PC-3 (cell line): ENCODE data around the gene EHMT1. TPM values are rescaled to one million over a fixed set of nuclear protein-coding genes. Genes with fewer than 3 reads are reported as not detected.

ENCODE experiments used
- ATAC-seq: fragments of 200-7000 bp; cut with Tn5 transposase; 2 replicates; pipeline ENCODE4 v1.9.1; 2020; ENCODE audit warnings: mild to moderate bottlenecking, moderate library complexity
- BruUV-seq: library from RNA; stranded (reverse); fragments of 400-500 nt; replicated peaks from 2 replicates; lab custom pipeline; 2021; lab: Mats Ljungman, UMichigan
- CTCF ChIA-PET: fragments of 300-600 bp; sonication (Branson Sonifier 250); formaldehyde crosslinking; loops from one replicate; lab custom pipeline; 2022; ENCODE audit warnings: antibody characterized with exemption; lab: Charles Lee
- POLR2A ChIA-PET: fragments of 300-600 bp; sonication (Branson Sonifier 250); formaldehyde crosslinking; loops from one replicate; lab custom pipeline; 2022; ENCODE audit warnings: antibody characterized with exemption; ENCODE audit not compliant: unreplicated experiment; lab: Charles Lee
- DNase-seq: peaks from one replicate; pipeline ENCODE4 v3.0.0-alpha.2; 2015
- H2AFZ ChIP-seq: fragments of 300-600 bp; sonication (generic); 2 replicates; pipeline ENCODE4 v1.6.0; 2016; ENCODE audit warnings: antibody characterized with exemption, low read length
- H3F3A ChIP-seq: fragments of 300-600 bp; sonication (generic); one replicate; pipeline ENCODE4 v1.6.0; 2017; ENCODE audit warnings: antibody characterized with exemption, low read length, control low read depth, mild to moderate bottlenecking; ENCODE audit not compliant: unreplicated experiment
- H3K27ac ChIP-seq: fragments of 300-600 bp; sonication (generic); 2 replicates; pipeline ENCODE4 v1.5.1; 2016; ENCODE audit warnings: mild to moderate bottlenecking, low read length
- H3K27me3 ChIP-seq: fragments of 300-600 bp; sonication (generic); 2 replicates; pipeline ENCODE4 v1.6.1; 2016; ENCODE audit warnings: low read length, mixed read lengths
- H3K36me3 ChIP-seq: fragments of 300-600 bp; sonication (generic); 2 replicates; pipeline ENCODE4 v1.6.1; 2016; ENCODE audit warnings: low read depth, mixed run types, low read length, mixed read lengths
- H3K4me1 ChIP-seq: fragments of 300-600 bp; sonication (generic); 2 replicates; pipeline ENCODE4 v1.5.1; 2016; ENCODE audit warnings: low read length; ENCODE audit not compliant: insufficient read depth
- H3K4me2 ChIP-seq: fragments of 300-600 bp; sonication (generic); 2 replicates; pipeline ENCODE4 v1.6.0; 2016; ENCODE audit warnings: low read length
- H3K4me3 ChIP-seq: fragments of 300-600 bp; sonication (generic); 2 replicates; pipeline ENCODE4 v1.5.1; 2016; ENCODE audit warnings: mild to moderate bottlenecking, low read length, mixed read lengths
- H3K79me2 ChIP-seq: fragments of 300-600 bp; sonication (generic); 2 replicates; pipeline ENCODE4 v1.6.1; 2017; ENCODE audit warnings: low read length, mixed read lengths
- H3K9ac ChIP-seq: fragments of 300-600 bp; sonication (generic); 2 replicates; pipeline ENCODE4 v1.6.0; 2016; ENCODE audit warnings: mild to moderate bottlenecking, low read length
- H3K9me2 ChIP-seq: fragments of 300-600 bp; sonication (generic); replicated peaks from 2 replicates; pipeline ENCODE4 v1.6.1; 2016; ENCODE audit warnings: mixed run types, low read length, mixed read lengths
- H3K9me3 ChIP-seq: fragments of 300-600 bp; sonication (generic); 2 replicates; pipeline ENCODE4 v1.6.1; 2016; ENCODE audit warnings: low read length, mixed read lengths
- H4K20me1 ChIP-seq: fragments of 300-600 bp; sonication (generic); 2 replicates; pipeline ENCODE4 v1.6.1; 2016; ENCODE audit warnings: low read length, mixed read lengths
- EZH2 ChIP-seq: fragments of 300-600 bp; sonication (generic); IDR thresholded peaks from one replicate; pipeline ENCODE4 v1.6.1; 2017; ENCODE audit warnings: antibody characterized with exemption, mild to moderate bottlenecking, low read length; ENCODE audit not compliant: unreplicated experiment
- EZH2phosphoT487 ChIP-seq: fragments of 300-600 bp; sonication (generic); IDR thresholded peaks from 2 replicates; pipeline ENCODE4 v1.6.1; 2018; ENCODE audit warnings: mild to moderate bottlenecking, antibody characterized with exemption, low read length, borderline replicate concordance
- intact Hi-C: fragments of 100-400 bp; cut with micrococcal nuclease; formaldehyde crosslinking; loops from 2 replicates; pipeline ENCODE4 v1.9.0; 2023
- total RNA-seq: library from RNA; depleted of rRNA; stranded (reverse); fragments of >200 nt; gene quantifications from 2 replicates; pipeline ENCODE4 v1.2.3, GENCODE V29; 2014
- TF ChIP-seq, protein P1 (sequence below): fragments of 300-600 bp; sonication (generic); conservative IDR thresholded peaks from 2 replicates; pipeline ENCODE4 v1.5.1; 2017; ENCODE audit warnings: antibody characterized with exemption, low read depth, mild to moderate bottlenecking, low read length

Gene EHMT1
- total RNA-seq, 1 experiment from 2014 or later: 42.8 TPM

DNA sequence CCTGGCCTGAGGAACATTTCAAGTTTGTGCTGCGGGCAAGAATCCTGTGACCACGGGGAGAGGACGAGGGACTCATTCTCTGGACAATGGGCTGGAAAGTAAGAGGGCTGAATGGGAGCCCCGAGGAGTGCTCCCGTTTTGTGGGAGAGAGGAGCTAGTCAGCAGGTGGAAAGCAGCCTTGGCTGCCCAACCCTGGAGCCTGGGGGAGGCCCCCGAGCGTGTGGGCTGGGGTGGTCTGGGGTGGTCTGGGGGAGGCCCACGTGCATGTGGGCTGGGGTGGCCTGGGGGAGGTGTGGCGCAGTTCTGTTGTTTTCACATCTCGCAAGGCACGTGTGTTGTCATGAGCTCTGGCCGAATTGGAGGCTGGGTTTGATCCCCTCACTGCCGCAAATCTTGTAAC, 27.5 kb downstream of the EHMT1 start:
- POLR2A ChIA-PET: interaction anchor here (0.7 kb wide), 1 partner anchor 37 kb away, joined by 3 read pairs; no protein-coding TSS in a partner anchor
- no peak overlapping the region for H3K4me2 ChIP-seq
- no TSS peak for BruUV-seq
- CTCF ChIA-PET: no interaction called here
- intact Hi-C loops: no loop called here
- no peaks in the 10 kb centered on the region for H3K9me3 ChIP-seq
- no peak overlapping the region for H3K27ac ChIP-seq
- H3K79me2 ChIP-seq: peaks cover 88% of the 10 kb centered on the region
- no peaks in the 10 kb centered on the region for H4K20me1 ChIP-seq
- H3K4me1 ChIP-seq: no peaks in the 10 kb centered on the region
- no peaks in the 10 kb centered on the region for H3K9me2 ChIP-seq
- no peak overlapping the region for H2AFZ ChIP-seq
- no peak overlapping the region for H3K4me3 ChIP-seq
- no peaks in the 10 kb centered on the region for H3F3A ChIP-seq
- H3K36me3 ChIP-seq: peaks cover 2% of the 10 kb centered on the region; the same call in 1 of the 2 replicates
- no peak for DNase-seq
- ATAC-seq: no peak
- no peaks in the 10 kb centered on the region for H3K27me3 ChIP-seq
- no peak overlapping the region for H3K9ac ChIP-seq
- TF ChIP-seq EZH2 (no peak), EZH2phosphoT487 (no peak)
- TF ChIP-seq, protein P1, sequence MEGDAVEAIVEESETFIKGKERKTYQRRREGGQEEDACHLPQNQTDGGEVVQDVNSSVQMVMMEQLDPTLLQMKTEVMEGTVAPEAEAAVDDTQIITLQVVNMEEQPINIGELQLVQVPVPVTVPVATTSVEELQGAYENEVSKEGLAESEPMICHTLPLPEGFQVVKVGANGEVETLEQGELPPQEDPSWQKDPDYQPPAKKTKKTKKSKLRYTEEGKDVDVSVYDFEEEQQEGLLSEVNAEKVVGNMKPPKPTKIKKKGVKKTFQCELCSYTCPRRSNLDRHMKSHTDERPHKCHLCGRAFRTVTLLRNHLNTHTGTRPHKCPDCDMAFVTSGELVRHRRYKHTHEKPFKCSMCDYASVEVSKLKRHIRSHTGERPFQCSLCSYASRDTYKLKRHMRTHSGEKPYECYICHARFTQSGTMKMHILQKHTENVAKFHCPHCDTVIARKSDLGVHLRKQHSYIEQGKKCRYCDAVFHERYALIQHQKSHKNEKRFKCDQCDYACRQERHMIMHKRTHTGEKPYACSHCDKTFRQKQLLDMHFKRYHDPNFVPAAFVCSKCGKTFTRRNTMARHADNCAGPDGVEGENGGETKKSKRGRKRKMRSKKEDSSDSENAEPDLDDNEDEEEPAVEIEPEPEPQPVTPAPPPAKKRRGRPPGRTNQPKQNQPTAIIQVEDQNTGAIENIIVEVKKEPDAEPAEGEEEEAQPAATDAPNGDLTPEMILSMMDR: no peak

DNA sequence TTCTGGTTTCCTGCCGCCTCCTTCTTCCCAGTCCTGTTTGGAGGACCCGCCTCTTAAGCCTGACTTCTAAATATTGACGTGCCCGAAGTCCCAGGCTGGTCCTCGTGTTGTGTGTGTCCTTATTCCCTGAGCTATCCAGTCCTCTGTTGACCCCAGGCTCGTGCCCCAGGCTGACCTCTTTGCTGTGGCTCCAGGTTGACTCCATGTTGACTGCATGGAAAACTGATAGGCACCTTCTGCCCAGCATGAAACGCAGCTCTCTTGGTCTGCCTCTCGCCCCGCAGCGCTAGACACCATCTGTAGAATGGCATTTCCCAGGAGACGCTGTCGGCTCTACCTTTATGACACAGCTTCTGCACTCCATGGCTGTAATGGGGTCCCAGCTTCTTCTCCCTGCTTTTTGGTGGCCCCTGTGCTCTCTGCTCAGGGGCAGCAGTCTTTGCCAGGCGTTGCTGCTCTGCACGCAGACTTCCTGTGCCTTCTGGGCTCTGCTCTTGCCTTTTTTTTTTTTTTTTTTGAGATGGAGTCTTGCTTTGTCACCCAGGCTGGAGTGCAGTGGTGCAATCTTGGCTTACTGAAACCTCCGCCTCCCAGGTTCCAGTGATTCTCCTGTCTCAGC, 28.4 kb downstream of the EHMT1 start:
- Histone ChIP-seq H4K20me1 (no peaks in the 10 kb centered on the region), H3K4me2 (no peak overlapping the region), H3K9me3 (no peaks in the 10 kb centered on the region), H3K4me3 (no peak overlapping the region), H3K27me3 (no peaks in the 10 kb centered on the region), H3F3A (no peaks in the 10 kb centered on the region), H3K9ac (no peak overlapping the region), H3K4me1 (no peaks in the 10 kb centered on the region), H3K36me3 (peaks cover 2% of the 10 kb centered on the region; the same call in 1 of the 2 replicates), H3K9me2 (no peaks in the 10 kb centered on the region), H3K79me2 (peaks cover 89% of the 10 kb centered on the region), H3K27ac (no peak overlapping the region), H2AFZ (no peak overlapping the region)
- DNase-seq (no peak), ATAC-seq (no peak)
- no TSS peak for BruUV-seq
- POLR2A ChIA-PET: no interaction called here
- TF ChIP-seq, protein P1: no peak
- TF ChIP-seq EZH2phosphoT487 (no peak), EZH2 (no peak)
- CTCF ChIA-PET: no interaction called here
- intact Hi-C loops: no loop called here

DNA sequence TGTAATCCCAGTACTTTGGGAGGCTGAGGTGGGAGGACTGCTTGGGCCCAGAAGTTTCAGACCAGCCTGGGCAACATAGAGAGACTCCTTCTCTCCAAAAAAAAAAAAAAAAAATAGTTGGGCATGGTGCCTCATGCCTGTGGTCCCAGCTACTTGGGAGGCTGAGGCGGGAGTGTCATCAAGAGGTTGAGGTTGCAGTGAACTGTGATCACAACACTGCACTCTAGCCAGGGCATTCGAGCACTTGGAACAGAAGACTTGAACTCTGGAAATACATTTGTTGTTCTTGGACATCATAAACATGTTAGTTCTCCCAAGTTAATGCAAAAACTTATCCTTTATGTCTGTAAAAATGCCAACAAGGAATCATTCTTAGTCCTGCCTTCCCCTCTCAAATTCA, 29.6 kb downstream of the EHMT1 start:
- ATAC-seq (no peak), DNase-seq (no peak)
- H3K4me1 ChIP-seq: no peaks in the 10 kb centered on the region
- TF ChIP-seq EZH2 (no peak), EZH2phosphoT487 (no peak)
- TF ChIP-seq, protein P1: no peak
- no TSS peak for BruUV-seq
- no peaks in the 10 kb centered on the region for H3K9me3 ChIP-seq
- no peak overlapping the region for H3K9ac ChIP-seq
- H3K79me2 ChIP-seq: peaks cover 81% of the 10 kb centered on the region
- no peaks in the 10 kb centered on the region for H3K27me3 ChIP-seq
- H3K4me2 ChIP-seq: no peak overlapping the region
- CTCF ChIA-PET: no interaction called here
- H4K20me1 ChIP-seq: no peaks in the 10 kb centered on the region
- H3K27ac ChIP-seq: no peak overlapping the region
- no peaks in the 10 kb centered on the region for H3F3A ChIP-seq
- intact Hi-C loops: no loop called here
- POLR2A ChIA-PET: no interaction called here
- no peak overlapping the region for H2AFZ ChIP-seq
- no peaks in the 10 kb centered on the region for H3K9me2 ChIP-seq
- peaks cover 5% of the 10 kb centered on the region; the same call in 1 of the 2 replicates for H3K36me3 ChIP-seq
- no peak overlapping the region for H3K4me3 ChIP-seq
